Measurements from ENCODE around the gene MTF1.
A peak's percentile ranks its signal among the peaks of the same experiment; 100 is the strongest.

Gene MTF1

GRCh38 chr1:37764414-37764825, 95.0 kb downstream of the MTF1 start:
- peaks cover 78% of the 10 kb centered on the region for H3K27me3 Mint-ChIP-seq (ENCODE audit: low read depth)
- no peaks in the 10 kb centered on the region for H3K36me3 Mint-ChIP-seq (ENCODE audit: low read depth)

GRCh38 chr1:37763791-37764413, 95.5 kb downstream of the MTF1 start:
- Mint-ChIP-seq H3K4me1 (no peaks in the 10 kb centered on the region), H3K36me3 (ENCODE audit: low read depth) (no peaks in the 10 kb centered on the region), H3K27ac (no peak overlapping the region), H3K4me3 (peak overlapping the region in 1 of 3 experiments; percentile 1), H3K9me3 (peaks cover 4% of the 10 kb centered on the region), H3K27me3 (ENCODE audit: low read depth) (peaks cover 72% of the 10 kb centered on the region)
- TF ChIP-seq CTCF (IDR thresholded peaks at IDR 0.05; ENCODE audit: unreplicated experiment in 3 of 3), result no peak

More at GRCh38 chr1:37764414-37764825, 95.0 kb downstream of the MTF1 start:
- Mint-ChIP-seq H3K9me3 (peaks cover 4% of the 10 kb centered on the region), H3K4me3 (peak overlapping the region; percentile 1 to 43 (median 13)), H3K4me1 (no peaks in the 10 kb centered on the region), H3K27ac (no peak overlapping the region)
- no peak for TF ChIP-seq CTCF (IDR thresholded peaks at IDR 0.05; ENCODE audit: unreplicated experiment in 3 of 3)

- TF ChIP-seq CTCF (IDR thresholded peaks at IDR 0.05; ENCODE audit: unreplicated experiment in 3 of 3), result no peak
- Mint-ChIP-seq H3K36me3 (ENCODE audit: low read depth) (no peaks in the 10 kb centered on the region), H3K4me1 (no peaks in the 10 kb centered on the region), H3K4me3 (no peak overlapping the region), H3K27ac (no peak overlapping the region), H3K27me3 (ENCODE audit: low read depth) (peaks cover 58% of the 10 kb centered on the region), H3K9me3 (peaks cover 4% of the 10 kb centered on the region)
Observed at GRCh38 chr1:37762516-37762915, 96.9 kb downstream of the MTF1 start.

GRCh38 chr1:37761416-37762095, 97.8 kb downstream of the MTF1 start:
- no peak for TF ChIP-seq CTCF (IDR thresholded peaks at IDR 0.05; ENCODE audit: unreplicated experiment in 3 of 3)
- Mint-ChIP-seq H3K27ac (no peak overlapping the region), H3K9me3 (peaks cover 4% of the 10 kb centered on the region), H3K4me1 (no peaks in the 10 kb centered on the region), H3K4me3 (no peak overlapping the region), H3K36me3 (ENCODE audit: low read depth) (no peaks in the 10 kb centered on the region), H3K27me3 (ENCODE audit: low read depth) (peaks cover 49% of the 10 kb centered on the region)

All from nephron (organoid).